CD14-positive monocyte (primary cell): ENCODE results near the gene CDH2. TPM values are rescaled to one million over a fixed set of nuclear protein-coding genes. Genes with fewer than 3 reads are reported as not detected.

Source experiments
- DNase-seq, 3 donors: peaks; one replicate each; pipeline ENCODE4 v3.0.0-alpha.2; 2011 to 2022
- H2AFZ ChIP-seq: 2 replicates; pipeline ENCODE4 v1.6.0; 2012; ENCODE audit warnings: mild to moderate bottlenecking, low read depth, low read length, inconsistent platforms; ENCODE audit not compliant: insufficient read depth, poor library complexity, severe bottlenecking
- H3K27ac ChIP-seq, 2 donors: 1 replicate in 1 of 2; 2 replicates in 1 of 2; pipeline ENCODE4 v1.5.1; 2012 to 2013; ENCODE audit warnings: low read length in 2 of 2, control low read depth in 1 of 2, inconsistent platforms in 1 of 2, low read depth in 1 of 2, mild to moderate bottlenecking in 1 of 2
- H3K27me3 ChIP-seq, 2 donors: one replicate each; pipeline versions ENCODE4 v1.6.0 to v1.6.1; 2011 to 2013; ENCODE audit warnings: low read length in 2 of 2; ENCODE audit not compliant: control insufficient read depth in 2 of 2, insufficient read depth in 2 of 2
- H3K36me3 ChIP-seq, 2 donors: replicated peaks in 1 of 2; 1 replicate in 1 of 2; 2 replicates in 1 of 2; pipeline versions ENCODE4 v1.5.1 to v1.6.1; 2012 to 2013; ENCODE audit warnings: low read length in 2 of 2, control low read depth in 1 of 2, inconsistent platforms in 1 of 2, mild to moderate bottlenecking in 1 of 2; ENCODE audit not compliant: insufficient read depth in 2 of 2, control insufficient read depth in 1 of 2
- H3K4me1 ChIP-seq, 2 donors: 1 replicate in 1 of 2; 2 replicates in 1 of 2; pipeline versions ENCODE4 v1.5.1 to v1.6.1; 2012 to 2013; ENCODE audit warnings: low read length in 2 of 2, control low read depth in 1 of 2, inconsistent platforms in 1 of 2, mild to moderate bottlenecking in 1 of 2, moderate library complexity in 1 of 2; ENCODE audit not compliant: insufficient read depth in 2 of 2, control insufficient read depth in 1 of 2
- H3K4me2 ChIP-seq: replicated peaks from 2 replicates; pipeline ENCODE3; 2012; ENCODE audit warnings: low read length, moderate library complexity, mild to moderate bottlenecking; ENCODE audit not compliant: poor library complexity, severe bottlenecking; ENCODE audit errors: extremely low read depth
- H3K4me3 ChIP-seq, 3 experiments: fragments of 200-600 bp in 1 of 3; sonication (generic) in 1 of 3; replicated peaks in 1 of 3; 1 replicate in 2 of 3; 2 replicates in 1 of 3; pipeline ENCODE4 v1.5.1; 2011 to 2013; ENCODE audit warnings: low read length in 3 of 3, mild to moderate bottlenecking in 3 of 3, control low read depth in 2 of 3, low read depth in 2 of 3, inconsistent platforms in 1 of 3, moderate library complexity in 1 of 3
- H3K79me2 ChIP-seq: 2 replicates; pipeline ENCODE4 v1.6.0; 2012; ENCODE audit warnings: mild to moderate bottlenecking, control low read depth, inconsistent platforms, low read length, moderate library complexity; ENCODE audit not compliant: insufficient read depth
- H3K9ac ChIP-seq: 2 replicates; pipeline ENCODE4 v1.6.0; 2017; ENCODE audit warnings: low read length, mild to moderate bottlenecking; ENCODE audit not compliant: insufficient read depth, poor library complexity, severe bottlenecking
- H3K9me3 ChIP-seq, 2 donors: replicated peaks in 1 of 2; 1 replicate in 1 of 2; 2 replicates in 1 of 2; pipeline versions ENCODE4 v1.5.1 to v1.6.1; 2012 to 2013; ENCODE audit warnings: low read length in 2 of 2, control low read depth in 1 of 2; ENCODE audit not compliant: control insufficient read depth in 1 of 2, insufficient read depth in 1 of 2
- H4K20me1 ChIP-seq: 2 replicates; pipeline ENCODE4 v1.6.0; 2012; ENCODE audit warnings: mild to moderate bottlenecking, low read length, control low read depth, moderate library complexity; ENCODE audit not compliant: insufficient read depth
- H3K27ac Mint-ChIP-seq, 7 donors: one replicate each; pipeline ENCODE4 v1.8.0; 2020; ENCODE audit warnings: mild to moderate bottlenecking in 7 of 7, mixed read lengths in 7 of 7, moderate library complexity in 6 of 7, inconsistent platforms in 2 of 7
- H3K27me3 Mint-ChIP-seq, 3 donors: one replicate each; pipeline ENCODE4 v1.8.0; 2021 to 2022; ENCODE audit warnings: low read depth in 3 of 3, mild to moderate bottlenecking in 3 of 3, mixed read lengths in 3 of 3, moderate library complexity in 3 of 3, inconsistent platforms in 1 of 3
- H3K36me3 Mint-ChIP-seq, 2 donors: one replicate each; pipeline ENCODE4 v1.8.0; 2020; ENCODE audit warnings: mixed read lengths in 2 of 2, inconsistent platforms in 1 of 2, mild to moderate bottlenecking in 1 of 2
- H3K4me1 Mint-ChIP-seq: one replicate; pipeline ENCODE4 v1.8.0; 2020; ENCODE audit warnings: mild to moderate bottlenecking, mixed read lengths
- H3K4me3 Mint-ChIP-seq, 2 donors: one replicate each; pipeline ENCODE4 v1.8.0; 2020; ENCODE audit warnings: mild to moderate bottlenecking in 2 of 2, mixed read lengths in 2 of 2, moderate library complexity in 1 of 2
- H3K9me3 Mint-ChIP-seq, 7 donors: one replicate each; pipeline ENCODE4 v1.8.0; 2020 to 2022; ENCODE audit warnings: mixed read lengths in 7 of 7, mild to moderate bottlenecking in 6 of 7, moderate library complexity in 6 of 7, inconsistent platforms in 2 of 7
- CTCF ChIP-seq: fragments of 200-600 bp; IDR thresholded peaks from one replicate; pipeline ENCODE4 v1.8.0; 2022; ENCODE audit warnings: antibody characterized with exemption, mild to moderate bottlenecking
- WGBS: methylation state at CpG from one replicate; pipeline ENCODE4 v1.1.5; 2013; ENCODE audit warnings: missing lambda C conversion rate; ENCODE audit not compliant: insufficient coverage; 5-methylcytosine and 5-hydroxymethylcytosine counted together
- intact Hi-C, 2 donors: fragments of 100-400 bp; cut with micrococcal nuclease; formaldehyde crosslinking; loops; one replicate each; pipeline versions ENCODE4 v1.15.0 to v1.15.1; 2023
- polyA plus RNA-seq, 3 donors: library from polyadenylated mRNA; depleted of rRNA in 1 of 3; unstranded in 2 of 3; stranded (reverse) in 1 of 3; fragments of 300-500 nt in 2 of 3; fragments of >200 nt in 1 of 3; fragmentation: Illumina TruSeq in 2 of 3; gene quantifications; 1 replicate in 2 of 3; 2 replicates in 1 of 3; pipeline ENCODE4 v1.2.3, GENCODE V29; 2012 to 2021

CDH2 gene
- polyA plus RNA-seq, 3 donors = 0.03 to 0.32 (median 0.08) TPM

- no peak overlapping the region for H3K27ac Mint-ChIP-seq
- Histone ChIP-seq H3K4me1 (no peaks in the 10 kb centered on the region), H3K4me2 (no peak overlapping the region), H3K4me3 (no peak overlapping the region), H3K27ac (no peak overlapping the region), H3K27me3 (no peaks in the 10 kb centered on the region), H3K79me2 (no peaks in the 10 kb centered on the region), H3K36me3 (no peaks in the 10 kb centered on the region), H4K20me1 (no peaks in the 10 kb centered on the region), H2AFZ (no peak overlapping the region), H3K9me3 (no peaks in the 10 kb centered on the region), H3K9ac (no peak overlapping the region)
- no peaks in the 10 kb centered on the region for H3K36me3 Mint-ChIP-seq
- H3K4me3 Mint-ChIP-seq = no peak overlapping the region
- no peaks in the 10 kb centered on the region for H3K9me3 Mint-ChIP-seq
- no peaks in the 10 kb centered on the region for H3K27me3 Mint-ChIP-seq
- WGBS = no CpG with 5 or more reads among the region's 3 CpGs
- DNase-seq = no peak
- intact Hi-C loops = no loop called here
- no peak for TF ChIP-seq CTCF
- H3K4me1 Mint-ChIP-seq = no peaks in the 10 kb centered on the region
Measured at GRCh38 chr18:28073658-28074057, 103.3 kb downstream of the CDH2 start.

- no peak overlapping the region for H3K4me2 ChIP-seq
- no peaks in the 10 kb centered on the region for H3K9me3 ChIP-seq
- Mint-ChIP-seq H3K9me3 (no peaks in the 10 kb centered on the region), H3K4me3 (no peak overlapping the region), H3K27ac (no peak overlapping the region), H3K4me1 (no peaks in the 10 kb centered on the region), H3K36me3 (no peaks in the 10 kb centered on the region), H3K27me3 (no peaks in the 10 kb centered on the region)
- H3K79me2 ChIP-seq = no peaks in the 10 kb centered on the region
- no peaks in the 10 kb centered on the region for H3K36me3 ChIP-seq
- H3K4me3 ChIP-seq = no peak overlapping the region
- WGBS = no CpG with 5 or more reads among the region's 5 CpGs
- H3K4me1 ChIP-seq = no peaks in the 10 kb centered on the region
- intact Hi-C loops = no loop called here
- H3K9ac ChIP-seq = no peak overlapping the region
- TF ChIP-seq CTCF = no peak
- DNase-seq = no peak
- no peak overlapping the region for H2AFZ ChIP-seq
- H3K27ac ChIP-seq = no peak overlapping the region
- no peaks in the 10 kb centered on the region for H4K20me1 ChIP-seq
- H3K27me3 ChIP-seq = no peaks in the 10 kb centered on the region
Measured at GRCh38 chr18:28071199-28071598, 105.7 kb downstream of the CDH2 start.
